DND-41 (cell line): Measurements from ENCODE around the gene G6PC3.

Source experiments
- ATAC-seq: fragments of 200-7000 bp; cut with Tn5 transposase; 3 replicates; pipeline ENCODE4 v1.9.1; 2021; ENCODE audit warnings: low read depth; ENCODE audit not compliant: insufficient read depth
- DNase-seq: peaks from one replicate; pipeline ENCODE4 v3.0.0-alpha.2; 2020
- H2AFZ ChIP-seq: 2 replicates; pipeline ENCODE4 v1.6.0; 2012; ENCODE audit warnings: low read depth, low read length
- H3K27ac ChIP-seq: 2 replicates; pipeline ENCODE4 v1.5.1; 2012; ENCODE audit warnings: low read length, inconsistent platforms
- H3K27me3 ChIP-seq: fragments of 200-600 bp; sonication (generic); 2 replicates; pipeline ENCODE4 v1.6.0; 2012; ENCODE audit warnings: low read length, mild to moderate bottlenecking, inconsistent platforms; ENCODE audit not compliant: insufficient read depth, poor library complexity
- H3K36me3 ChIP-seq: 2 replicates; pipeline ENCODE4 v1.5.1; 2012; ENCODE audit warnings: low read length, inconsistent platforms; ENCODE audit not compliant: insufficient read depth
- H3K4me1 ChIP-seq: 2 replicates; pipeline ENCODE4 v1.5.1; 2012; ENCODE audit warnings: mild to moderate bottlenecking, low read length; ENCODE audit not compliant: insufficient read depth
- H3K4me2 ChIP-seq: 2 replicates; pipeline ENCODE4 v1.6.0; 2012; ENCODE audit warnings: mild to moderate bottlenecking, moderate library complexity, low read length, inconsistent platforms; ENCODE audit not compliant: insufficient read depth
- H3K4me3 ChIP-seq, 2 experiments: fragments of 200-600 bp in 1 of 2; shearing (Covaris generic) in 1 of 2; 2 replicates each; pipeline ENCODE4 v1.5.1; 2012 to 2016; ENCODE audit warnings: inconsistent platforms in 2 of 2, low read length in 2 of 2, mild to moderate bottlenecking in 2 of 2, low read depth in 1 of 2, moderate library complexity in 1 of 2
- H3K79me2 ChIP-seq: 2 replicates; pipeline ENCODE4 v1.6.0; 2012; ENCODE audit warnings: low read length, inconsistent platforms; ENCODE audit not compliant: insufficient read depth
- H3K9ac ChIP-seq: 2 replicates; pipeline ENCODE4 v1.6.0; 2012; ENCODE audit warnings: low read depth, mild to moderate bottlenecking, inconsistent platforms, low read length, moderate library complexity
- H3K9me3 ChIP-seq: 2 replicates; pipeline ENCODE4 v1.5.1; 2012; ENCODE audit warnings: low read length, moderate library complexity, mild to moderate bottlenecking, inconsistent platforms; ENCODE audit not compliant: insufficient read depth, severe bottlenecking
- H4K20me1 ChIP-seq: 2 replicates; pipeline ENCODE4 v1.6.0; 2012; ENCODE audit warnings: low read length; ENCODE audit not compliant: insufficient read depth
- CTCF ChIP-seq: IDR thresholded peaks from 2 replicates; pipeline ENCODE4 v1.5.1; 2012; ENCODE audit warnings: borderline replicate concordance, low read length, moderate library complexity, mild to moderate bottlenecking; ENCODE audit not compliant: poor library complexity, severe bottlenecking; ENCODE audit errors: extremely low read depth
- EZH2 ChIP-seq: IDR thresholded peaks from 3 replicates; pipeline ENCODE4 v1.6.1; 2012; ENCODE audit warnings: borderline replicate concordance, low read depth, mild to moderate bottlenecking, moderate library complexity, low read length, inconsistent platforms; ENCODE audit not compliant: severe bottlenecking

The G6PC3 gene

GRCh38 chr17:44105941-44106340 lies 35.4 kb downstream of the G6PC3 start:
- Histone ChIP-seq H2AFZ (no peak overlapping the region), H3K4me3 (no peak overlapping the region), H3K4me1 (peaks cover 8% of the 10 kb centered on the region), H3K36me3 (no peaks in the 10 kb centered on the region), H3K4me2 (no peak overlapping the region), H3K79me2 (no peaks in the 10 kb centered on the region), H3K9me3 (no peaks in the 10 kb centered on the region), H3K9ac (no peak overlapping the region), H4K20me1 (peaks cover 14% of the 10 kb centered on the region), H3K27me3 (no peaks in the 10 kb centered on the region), H3K27ac (no peak overlapping the region)
- ATAC-seq (no peak), DNase-seq (no peak)
- no peak for TF ChIP-seq CTCF
- TF ChIP-seq EZH2, result no peak

GRCh38 chr17:44106801-44107200 lies 36.3 kb downstream of the G6PC3 start:
- Histone ChIP-seq H3K36me3 (no peaks in the 10 kb centered on the region), H3K9ac (no peak overlapping the region), H2AFZ (no peak overlapping the region), H3K27me3 (no peaks in the 10 kb centered on the region), H3K4me1 (peaks cover 9% of the 10 kb centered on the region), H3K4me3 (no peak overlapping the region), H3K79me2 (no peaks in the 10 kb centered on the region), H3K9me3 (no peaks in the 10 kb centered on the region), H3K27ac (no peak overlapping the region), H3K4me2 (no peak overlapping the region), H4K20me1 (peaks cover 21% of the 10 kb centered on the region)
- DNase-seq (no peak), ATAC-seq (no peak)
- TF ChIP-seq CTCF (no peak), EZH2 (no peak)

- Histone ChIP-seq H3K4me1 (peaks cover 9% of the 10 kb centered on the region), H2AFZ (no peak overlapping the region), H3K27me3 (no peaks in the 10 kb centered on the region), H3K9ac (no peak overlapping the region), H3K4me3 (no peak overlapping the region), H3K79me2 (no peaks in the 10 kb centered on the region), H4K20me1 (peaks cover 34% of the 10 kb centered on the region), H3K36me3 (no peaks in the 10 kb centered on the region), H3K9me3 (no peaks in the 10 kb centered on the region), H3K4me2 (no peak overlapping the region), H3K27ac (no peak overlapping the region)
- TF ChIP-seq EZH2 (no peak), CTCF (no peak)
- DNase-seq (no peak), ATAC-seq (no peak)
Measured at GRCh38 chr17:44108440-44109311, 38.1 kb downstream of the G6PC3 start.

- Histone ChIP-seq H2AFZ (no peak overlapping the region), H3K79me2 (no peaks in the 10 kb centered on the region), H3K9me3 (no peaks in the 10 kb centered on the region), H3K36me3 (no peaks in the 10 kb centered on the region), H3K4me3 (no peak overlapping the region), H3K27ac (no peak overlapping the region), H4K20me1 (peaks cover 37% of the 10 kb centered on the region), H3K27me3 (no peaks in the 10 kb centered on the region), H3K4me2 (no peak overlapping the region), H3K9ac (no peak overlapping the region), H3K4me1 (peaks cover 9% of the 10 kb centered on the region)
- DNase-seq (no peak), ATAC-seq (no peak)
- TF ChIP-seq EZH2, result no peak
- no peak for TF ChIP-seq CTCF
Measured at GRCh38 chr17:44109312-44109630, 38.7 kb downstream of the G6PC3 start.
